ENCODE measurements around the gene FRS3. TPM values are rescaled to one million over a fixed set of nuclear protein-coding genes. Genes with fewer than 3 reads are reported as not detected.
A peak's percentile ranks its signal among the peaks of the same experiment; 100 is the strongest.

FRS3 gene
- total and polyA plus RNA-seq, 2 of the 13 experiments (the other 11 are each of a cell fraction or from before 2014, with no cell fraction given), result 3.0 to 7.4 TPM

GRCh38 chr6:41786451-41787218, 6.9 kb upstream of the FRS3 start (continued):
- TF ChIP-seq ZNF354B (CRISPR knock-in tag; IDR thresholded peaks at IDR 0.05), result no peak
- TF ChIP-seq GZF1 (CRISPR knock-in tag; IDR thresholded peaks at IDR 0.05), result 0 out of 2 replicates have a peak, but pooled peaks have one; percentile 23
- no peak for TF ChIP-seq NFIB (CRISPR knock-in tag; IDR thresholded peaks at IDR 0.05; ENCODE audit: borderline replicate concordance)
- TF ChIP-seq ATF6 (CRISPR knock-in tag; conservative IDR thresholded peaks at IDR 0.05), result no peak
- no peak for TF ChIP-seq ZNF615 (CRISPR knock-in tag; IDR thresholded peaks at IDR 0.05; ENCODE audit: borderline replicate concordance)
- 0 out of 2 replicates have a peak, but pooled peaks have one; percentile 5 for TF ChIP-seq ZNF12 (CRISPR knock-in tag; IDR thresholded peaks at IDR 0.05)
- no peak for TF ChIP-seq ZNF329 (CRISPR knock-in tag; IDR thresholded peaks at IDR 0.05; ENCODE audit: low read depth)
- no peak for TF ChIP-seq LCORL (IDR thresholded peaks at IDR 0.05)
- peak; percentile 48; the same call in 1 of the 2 replicates for TF ChIP-seq LCORL (CRISPR knock-in tag; IDR thresholded peaks at IDR 0.05)
- TF ChIP-seq HNRNPLL (IDR thresholded peaks at IDR 0.05; ENCODE audit: low read depth, low read length, poor library complexity, severe bottlenecking), result peak; percentile 29
- no peak for TF ChIP-seq SNRNP70 (IDR thresholded peaks at IDR 0.05; ENCODE audit: low read depth, low read length)
- TF ChIP-seq MLLT10 (CRISPR knock-in tag; IDR thresholded peaks at IDR 0.05), result no peak
- TF ChIP-seq ZFP91 (CRISPR knock-in tag; IDR thresholded peaks at IDR 0.05; ENCODE audit: borderline replicate concordance), result 0 out of 2 replicates have a peak, but pooled peaks have one; percentile 32
- no peak; the same call in 1 of the 2 replicates for TF ChIP-seq ZFP90 (CRISPR knock-in tag; IDR thresholded peaks at IDR 0.05; ENCODE audit: borderline replicate concordance)
- TF ChIP-seq SMYD3 (CRISPR knock-in tag; IDR thresholded peaks at IDR 0.05), result no peak
- TF ChIP-seq DBP (CRISPR knock-in tag; IDR thresholded peaks at IDR 0.05; ENCODE audit: not compliant biosample characterization), result no peak
- TF ChIP-seq MAZ (IDR thresholded peaks at IDR 0.05; ENCODE audit: borderline replicate concordance, low read depth, low read length), result peak; percentile 82
- TF ChIP-seq MAZ (CRISPR knock-in tag; IDR thresholded peaks at IDR 0.05; ENCODE audit: low read depth), result peak; percentile 81; the same call in 1 of the 2 replicates
- TF ChIP-seq SALL1 (CRISPR knock-in tag; IDR thresholded peaks at IDR 0.05), result peak; percentile 71
- peak; percentile 72 for TF ChIP-seq GATAD1 (CRISPR knock-in tag; IDR thresholded peaks at IDR 0.05)
- TF ChIP-seq ZNF331 (CRISPR knock-in tag; IDR thresholded peaks at IDR 0.05), result peak; percentile 82
- 0 out of 2 replicates have a peak, but pooled peaks have one; percentile 31 for TF ChIP-seq WIZ (CRISPR knock-in tag; IDR thresholded peaks at IDR 0.05)
- TF ChIP-seq ZNF691 (CRISPR knock-in tag; IDR thresholded peaks at IDR 0.05; ENCODE audit: borderline replicate concordance, low read depth), result peak; percentile 97
- TF ChIP-seq KLF11 (CRISPR knock-in tag; IDR thresholded peaks at IDR 0.05), result no peak
- TF ChIP-seq ZNF549 (CRISPR knock-in tag; IDR thresholded peaks at IDR 0.05), result no peak
